Measurements from ENCODE around the gene SLC35F3. TPM values are rescaled to one million over a fixed set of nuclear protein-coding genes. Genes with fewer than 3 reads are reported as not detected.

SLC35F3 gene
- total RNA-seq, 1 experiment from 2014 or later = 0.94 TPM

- no peak for TF ChIP-seq AR (CRISPR knock-in tag; IDR thresholded peaks at IDR 0.05)
These were observed 55.5 kb downstream of the SLC35F3 start (continued) for GRCh38 chr1:233959971-233960370.

GRCh38 chr1:233960386-233960785 is 55.9 kb downstream of the SLC35F3 start:
- Mint-ChIP-seq H3K36me3 (peaks cover 4% of the 10 kb centered on the region; the same call in 1 of the 2 replicates), H3K27ac (no peak overlapping the region), H3K4me3 (no peak overlapping the region), H3K9me3 (peaks cover 25% of the 10 kb centered on the region), H3K4me1 (peaks cover 3% of the 10 kb centered on the region), H3K27me3 (ENCODE audit: low read depth) (peaks cover 3% of the 10 kb centered on the region; the same call in 1 of the 2 replicates)
- ChIA-PET POLR2A (no interaction called here), CTCF (no interaction called here)
- DNase-seq (ENCODE audit: low spot score) (no peak), ATAC-seq (no peak)
- TF ChIP-seq AFF4 (CRISPR knock-in tag; IDR thresholded peaks at IDR 0.05; ENCODE audit: borderline replicate concordance) (no peak), STAT6 (CRISPR knock-in tag; conservative IDR thresholded peaks at IDR 0.05; ENCODE audit: low read depth) (no peak), ZNF671 (CRISPR knock-in tag; IDR thresholded peaks at IDR 0.05) (no peak), ATF2 (CRISPR knock-in tag; IDR thresholded peaks at IDR 0.05; ENCODE audit: borderline replicate concordance, low read depth) (no peak), TEAD4 (CRISPR knock-in tag; IDR thresholded peaks at IDR 0.05) (no peak), ZNF219 (CRISPR knock-in tag; IDR thresholded peaks at IDR 0.05; ENCODE audit: borderline replicate concordance) (no peak), OVOL2 (CRISPR knock-in tag; IDR thresholded peaks at IDR 0.05; ENCODE audit: borderline replicate concordance) (no peak), SOX15 (CRISPR knock-in tag; IDR thresholded peaks at IDR 0.05) (no peak), ZNF138 (CRISPR knock-in tag; conservative IDR thresholded peaks at IDR 0.05) (no peak), ZBTB21 (CRISPR knock-in tag; IDR thresholded peaks at IDR 0.05; ENCODE audit: borderline replicate concordance) (no peak), ZNF425 (CRISPR knock-in tag; conservative IDR thresholded peaks at IDR 0.05) (no peak), KAT7 (CRISPR knock-in tag; IDR thresholded peaks at IDR 0.05; ENCODE audit: borderline replicate concordance) (no peak), PREB (CRISPR knock-in tag; IDR thresholded peaks at IDR 0.05; ENCODE audit: borderline replicate concordance) (no peak), ATF1 (CRISPR knock-in tag; IDR thresholded peaks at IDR 0.05) (no peak), FOXK1 (CRISPR knock-in tag; IDR thresholded peaks at IDR 0.05) (no peak), ATF6 (CRISPR knock-in tag; IDR thresholded peaks at IDR 0.05) (no peak), ZNF512 (CRISPR knock-in tag; IDR thresholded peaks at IDR 0.05; ENCODE audit: borderline replicate concordance) (no peak)
